Mononuclear cell (primary cell): ENCODE measurements around the gene C5orf22. TPM values are rescaled to one million over a fixed set of nuclear protein-coding genes. Genes with fewer than 3 reads are reported as not detected.
"Not testable (repeated sequence)": the region's sequence is repeated elsewhere in the genome, so short reads cannot be mapped to it uniquely, and the experiment has no call there.

Source experiments
- H3K27me3 ChIP-seq: 2 replicates; pipeline ENCODE4 v1.6.0; 2011; ENCODE audit warnings: low read length, control low read depth; ENCODE audit not compliant: insufficient read depth
- H3K4me1 ChIP-seq: 2 replicates; pipeline ENCODE4 v1.5.1; 2011; ENCODE audit warnings: mild to moderate bottlenecking, low read length, control low read depth; ENCODE audit not compliant: insufficient read depth
- H3K4me3 ChIP-seq: 2 replicates; pipeline ENCODE4 v1.5.1; 2011; ENCODE audit warnings: mild to moderate bottlenecking, low read length, moderate library complexity
- H3K9me3 ChIP-seq: 2 replicates; pipeline ENCODE4 v1.5.1; 2011; ENCODE audit warnings: low read depth, mild to moderate bottlenecking, control low read depth, low read length
- total RNA-seq: library from RNA; depleted of rRNA; stranded (reverse); fragments of >200 nt; gene quantifications from one replicate; pipeline ENCODE4 v1.2.3, GENCODE V29; 2012

C5orf22 gene
- total RNA-seq, 1 donor, result 19.7 TPM

DNA sequence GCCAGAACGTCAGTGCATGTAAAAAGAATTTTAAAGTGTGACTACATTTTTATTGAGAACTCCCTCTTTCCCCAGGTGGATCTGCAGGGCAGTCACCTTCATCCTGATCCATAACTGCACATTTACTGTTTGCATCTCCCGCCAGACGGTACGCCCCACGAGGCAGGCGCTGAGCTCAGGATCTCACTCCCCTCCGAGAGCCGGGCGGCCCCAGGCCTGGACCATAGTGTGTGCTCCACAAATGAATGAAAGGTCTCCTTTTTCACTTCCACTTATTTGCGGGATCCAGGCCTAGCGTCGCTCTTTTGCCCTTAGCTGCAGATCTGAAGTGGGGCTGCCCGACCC, 586 bp upstream of the C5orf22 start:
- H3K27me3 ChIP-seq, result no peaks in the 10 kb centered on the region
- H3K4me1 ChIP-seq, result peaks cover 33% of the 10 kb centered on the region
- peak overlapping the region; percentile 79 for H3K4me3 ChIP-seq
- no peaks in the 10 kb centered on the region for H3K9me3 ChIP-seq

DNA sequence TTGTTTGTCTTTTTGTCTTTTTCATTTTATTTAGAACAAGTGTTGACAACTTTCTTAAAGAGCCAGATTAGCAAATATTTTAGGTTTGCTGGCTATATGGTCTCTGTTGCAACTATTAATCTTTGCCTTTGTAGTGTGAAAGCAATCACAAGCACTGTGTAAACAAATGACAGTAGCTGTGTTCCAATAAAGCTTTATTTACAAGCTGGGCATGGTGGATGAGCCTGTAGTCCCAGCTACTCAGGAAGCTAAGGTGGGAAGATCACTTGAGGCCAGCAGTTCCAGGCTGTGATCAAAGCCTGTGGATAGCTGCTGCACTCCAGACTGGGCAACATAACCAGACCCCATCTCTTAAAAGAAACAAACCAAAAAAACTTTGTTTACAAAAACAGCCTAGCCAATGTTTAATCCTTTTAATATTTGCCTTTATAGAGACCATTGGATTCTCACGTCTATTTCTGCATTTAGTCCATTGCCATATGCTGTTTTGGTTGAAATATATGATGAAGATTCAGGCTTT, 2.5 kb downstream of the C5orf22 start:
- no peaks in the 10 kb centered on the region for H3K9me3 ChIP-seq
- no peaks in the 10 kb centered on the region for H3K27me3 ChIP-seq
- H3K4me3 ChIP-seq, result no peak overlapping the region
- H3K4me1 ChIP-seq, result peaks cover 33% of the 10 kb centered on the region

DNA sequence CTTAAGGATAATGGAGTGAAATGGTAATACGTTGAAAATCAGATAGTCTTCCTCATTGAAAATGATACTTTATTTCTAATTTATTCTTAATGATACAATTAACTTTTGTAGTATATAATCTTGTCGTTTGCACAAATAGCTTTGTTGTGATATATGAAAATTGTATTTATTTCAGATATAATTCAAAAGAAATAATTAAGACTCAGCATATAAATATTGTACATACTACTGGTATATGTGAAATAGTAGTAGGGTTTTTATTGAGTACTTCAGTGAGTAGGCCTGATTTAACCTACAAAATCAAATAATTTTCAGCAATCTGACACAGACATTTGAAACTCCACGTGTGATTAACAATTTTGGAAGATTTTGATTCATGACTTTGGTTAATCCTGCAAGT, 4.8 kb downstream of the C5orf22 start:
- no peak overlapping the region for H3K4me3 ChIP-seq
- no peaks in the 10 kb centered on the region for H3K27me3 ChIP-seq
- H3K9me3 ChIP-seq, result no peaks in the 10 kb centered on the region
- H3K4me1 ChIP-seq, result peaks cover 14% of the 10 kb centered on the region

- H3K27me3 ChIP-seq, result no peaks in the 10 kb centered on the region
- H3K4me1 ChIP-seq, result peaks cover 14% of the 10 kb centered on the region
- H3K4me3 ChIP-seq, result no peak overlapping the region
- H3K9me3 ChIP-seq, result no peaks in the 10 kb centered on the region
Measured at GRCh38 chr5:31537349-31537748, 5.2 kb downstream of the C5orf22 start.

GRCh38 chr5:31537851-31538250, 5.8 kb downstream of the C5orf22 start:
- peaks cover 11% of the 10 kb centered on the region for H3K4me1 ChIP-seq
- H3K27me3 ChIP-seq, result no peaks in the 10 kb centered on the region
- H3K4me3 ChIP-seq, result no peak overlapping the region
- no peaks in the 10 kb centered on the region for H3K9me3 ChIP-seq

DNA sequence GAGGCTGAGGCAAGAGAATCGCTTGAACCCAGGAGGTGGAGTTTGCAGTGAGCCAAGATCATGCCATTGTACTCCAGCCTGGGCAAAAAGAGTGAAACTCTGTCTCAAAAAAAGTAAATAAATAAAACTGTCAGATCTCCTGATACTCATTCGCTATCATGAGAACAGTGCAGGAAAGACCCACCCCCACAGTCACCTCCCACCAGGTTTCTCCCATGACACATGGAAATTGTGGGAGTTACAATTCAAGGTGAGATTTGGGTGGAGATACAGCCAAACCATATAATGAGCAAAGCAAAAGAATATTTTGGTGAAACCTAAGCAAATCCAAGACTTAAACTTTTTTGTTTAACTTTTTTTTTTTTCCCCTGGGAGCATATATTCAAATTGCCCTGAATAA, 17.0 kb downstream of the C5orf22 start:
- H3K9me3 ChIP-seq, H3K4me1 ChIP-seq, H3K27me3 ChIP-seq, H3K4me3 ChIP-seq: not testable (repeated sequence)

DNA sequence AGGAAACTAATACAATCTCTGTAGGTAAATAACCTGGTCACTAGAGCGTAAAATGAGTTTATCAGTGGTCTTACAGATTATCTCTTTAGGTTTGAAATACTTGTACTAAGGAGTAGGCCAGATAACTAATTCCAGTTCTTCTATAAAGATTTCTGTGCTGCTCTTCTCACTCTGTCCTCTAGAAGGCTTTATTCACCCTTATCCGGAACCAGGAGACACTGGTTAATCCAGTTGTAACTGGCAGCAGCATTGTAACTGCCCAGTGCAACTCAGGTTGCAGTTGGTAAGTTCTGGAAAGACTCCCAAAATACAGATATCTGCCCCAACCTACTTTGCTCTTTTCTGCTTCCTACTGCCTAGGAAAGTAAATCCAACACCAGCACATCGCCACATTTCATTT, 19.8 kb downstream of the C5orf22 start:
- Histone ChIP-seq H3K9me3 (no peaks in the 10 kb centered on the region), H3K27me3 (no peaks in the 10 kb centered on the region), H3K4me1 (no peaks in the 10 kb centered on the region), H3K4me3 (no peak overlapping the region)

DNA sequence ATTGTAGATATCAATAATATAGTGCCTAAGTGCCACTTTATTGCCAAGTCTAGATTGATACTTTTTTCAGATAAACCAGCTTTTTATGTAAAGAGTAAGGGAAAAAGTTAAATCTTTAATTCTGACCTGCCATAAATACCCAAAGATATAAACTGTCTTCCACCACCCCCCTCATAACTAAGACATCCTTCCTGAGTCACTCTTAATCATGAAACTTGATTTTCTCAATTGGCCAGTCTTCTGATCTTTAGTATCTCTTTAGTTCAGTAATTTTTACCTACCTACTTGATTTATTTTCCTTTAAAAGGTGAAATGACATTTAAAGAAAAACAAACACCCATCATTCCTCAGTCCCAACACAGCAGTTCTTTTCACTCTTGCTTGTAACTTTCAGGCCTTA, 21.8 kb downstream of the C5orf22 start:
- Histone ChIP-seq H3K9me3 (no peaks in the 10 kb centered on the region), H3K4me1 (no peaks in the 10 kb centered on the region), H3K27me3 (no peaks in the 10 kb centered on the region)

DNA sequence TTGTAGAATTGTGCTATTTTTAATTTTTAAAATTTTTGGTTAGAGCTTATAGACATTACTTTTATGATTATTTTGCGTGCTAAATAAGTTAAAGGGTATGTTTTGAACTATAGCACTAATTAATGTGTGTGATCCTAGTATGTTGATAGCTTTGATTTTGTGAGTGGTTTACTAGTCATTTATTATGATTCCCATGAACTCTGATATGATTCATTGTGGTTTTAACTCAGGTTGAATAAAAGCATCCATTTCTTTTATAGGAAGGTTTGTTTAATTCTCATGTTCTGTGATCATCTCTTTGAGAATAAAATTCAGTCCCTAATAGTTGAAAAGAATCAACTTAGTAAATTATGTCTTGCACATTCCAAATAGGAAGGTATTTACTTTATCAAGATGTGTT, 22.5 kb downstream of the C5orf22 start:
- H3K9me3 ChIP-seq, result no peaks in the 10 kb centered on the region
- no peak overlapping the region for H3K4me3 ChIP-seq
- H3K27me3 ChIP-seq, result no peaks in the 10 kb centered on the region
- no peaks in the 10 kb centered on the region for H3K4me1 ChIP-seq

More for the DNA sequence above, 21.8 kb downstream of the C5orf22 start:
- no peak overlapping the region for H3K4me3 ChIP-seq

- Histone ChIP-seq H3K27me3 (no peaks in the 10 kb centered on the region), H3K9me3 (no peaks in the 10 kb centered on the region), H3K4me3 (no peak overlapping the region), H3K4me1 (no peaks in the 10 kb centered on the region)
Measured at GRCh38 chr5:31556461-31556860, 24.4 kb downstream of the C5orf22 start.

- no peak overlapping the region for H3K4me3 ChIP-seq
- no peaks in the 10 kb centered on the region for H3K9me3 ChIP-seq
- H3K4me1 ChIP-seq, result no peaks in the 10 kb centered on the region
- H3K27me3 ChIP-seq, result no peaks in the 10 kb centered on the region
Measured at GRCh38 chr5:31559942-31560341, 27.8 kb downstream of the C5orf22 start.

DNA sequence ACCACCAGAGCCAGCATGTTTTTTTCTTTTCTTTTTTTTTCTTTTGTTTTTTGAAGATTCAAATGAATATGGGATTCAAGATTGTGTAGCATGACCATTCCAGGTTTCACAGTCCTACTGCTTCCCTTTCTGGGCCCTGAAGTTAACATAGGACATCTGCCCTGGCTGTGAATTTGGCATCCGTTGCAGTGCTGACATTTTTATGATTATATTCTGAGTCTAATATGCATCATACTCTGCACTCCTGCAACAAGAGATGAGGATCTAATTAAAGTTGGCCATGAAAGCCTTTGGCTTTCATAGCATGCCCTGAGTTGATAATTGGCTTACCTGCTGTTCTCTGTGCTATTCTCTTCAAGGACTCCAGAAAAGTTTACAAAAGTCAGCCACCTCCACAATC, 29.8 kb downstream of the C5orf22 start:
- no peak overlapping the region for H3K4me3 ChIP-seq
- H3K4me1 ChIP-seq, result no peaks in the 10 kb centered on the region
- no peaks in the 10 kb centered on the region for H3K27me3 ChIP-seq
- H3K9me3 ChIP-seq, result no peaks in the 10 kb centered on the region

DNA sequence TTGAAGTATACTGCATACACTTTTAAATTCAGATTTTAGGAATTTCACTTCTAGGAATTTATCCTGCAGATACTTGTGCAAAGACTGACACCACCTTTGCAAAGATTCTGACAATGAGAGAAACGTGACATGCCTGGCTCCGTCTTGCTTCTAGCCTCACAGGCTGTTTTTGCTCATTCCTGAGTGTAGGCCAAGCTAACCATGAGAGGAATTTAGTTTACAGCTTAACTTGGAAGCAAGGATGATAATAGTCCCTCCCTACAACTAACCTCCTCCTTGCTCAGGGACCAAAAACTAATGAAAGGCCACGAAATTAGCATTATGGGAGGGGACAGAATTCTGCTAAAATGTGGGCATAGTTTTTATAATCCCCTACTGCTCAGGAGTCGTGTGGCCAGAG, 31.1 kb downstream of the C5orf22 start:
- Histone ChIP-seq H3K4me3 (no peak overlapping the region), H3K9me3 (no peaks in the 10 kb centered on the region), H3K4me1 (no peaks in the 10 kb centered on the region), H3K27me3 (no peaks in the 10 kb centered on the region)

GRCh38 chr5:31566362-31566761, 34.3 kb downstream of the C5orf22 start:
- not testable (repeated sequence) for H3K9me3 ChIP-seq, H3K4me1 ChIP-seq, H3K27me3 ChIP-seq, H3K4me3 ChIP-seq

DNA sequence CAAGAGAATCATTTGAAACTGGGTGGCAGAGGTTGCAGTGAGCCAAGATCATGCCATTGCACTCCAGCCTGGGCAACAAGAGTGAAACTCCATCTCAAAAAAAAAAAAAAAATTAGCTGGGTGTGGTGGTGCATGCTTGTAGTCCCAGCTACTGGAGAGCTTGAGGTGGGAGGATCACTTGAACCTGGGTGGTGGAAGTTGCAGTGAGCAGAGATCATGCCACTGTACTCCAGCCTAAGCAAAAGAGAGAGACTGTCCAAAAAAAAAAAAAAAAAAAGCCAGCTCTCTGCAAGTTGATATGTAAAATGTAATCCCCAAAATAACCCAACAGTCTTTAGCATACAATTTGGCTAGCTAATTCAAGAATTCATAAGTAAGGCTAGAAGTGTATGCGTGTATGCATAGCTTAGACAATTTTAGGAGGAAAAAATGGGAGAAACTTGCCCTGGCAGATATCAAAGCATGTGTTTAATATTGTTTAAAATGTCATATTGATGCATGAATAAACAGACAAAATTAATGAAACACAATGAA, 36.3 kb downstream of the C5orf22 start:
- H3K9me3 ChIP-seq, result no peaks in the 10 kb centered on the region
- H3K27me3 ChIP-seq, result no peaks in the 10 kb centered on the region
- H3K4me3 ChIP-seq, result no peak overlapping the region
- H3K4me1 ChIP-seq, result no peaks in the 10 kb centered on the region

DNA sequence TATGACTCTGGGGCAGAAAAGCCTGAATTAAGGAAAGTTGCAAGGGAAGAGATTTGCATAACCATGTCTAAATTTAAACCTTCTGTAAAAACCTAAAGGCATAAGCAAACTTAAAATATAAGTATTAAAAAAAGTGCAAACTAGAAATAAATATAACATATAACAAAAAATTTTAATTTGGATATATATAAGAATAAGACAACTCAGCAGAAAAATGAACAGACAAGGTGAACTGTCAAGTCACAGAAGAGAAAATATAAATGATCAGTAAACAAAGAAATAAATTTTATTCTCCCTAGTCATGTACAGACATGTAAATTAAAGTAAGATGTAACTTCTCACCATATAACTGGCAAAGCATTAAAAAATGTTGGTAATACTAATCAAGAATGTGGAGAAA, 37.0 kb downstream of the C5orf22 start:
- Histone ChIP-seq H3K27me3 (no peaks in the 10 kb centered on the region), H3K9me3 (no peaks in the 10 kb centered on the region), H3K4me3 (no peak overlapping the region), H3K4me1 (no peaks in the 10 kb centered on the region)
